Breast epithelium (tissue), 4 donors: Measurements from ENCODE around the gene NACC2. TPM values are rescaled to one million over a fixed set of nuclear protein-coding genes. Genes with fewer than 3 reads are reported as not detected.

Experiments used
- DNase-seq, 2 donors: peaks; one replicate each; pipeline ENCODE4 v3.0.0-alpha.2; 2019; ENCODE audit warnings: low spot score in 2 of 2
- H3K27ac ChIP-seq, 2 donors: fragments of 200-600 bp; sonication (generic) in 1 of 2; one replicate each; pipeline ENCODE4 v1.5.1; 2016 to 2019; ENCODE audit warnings: mild to moderate bottlenecking in 1 of 2
- H3K27me3 ChIP-seq, 2 donors: fragments of 200-600 bp; sonication (generic) in 1 of 2; one replicate each; pipeline versions ENCODE4 v1.5.1 to v1.6.0; 2017 to 2019; ENCODE audit warnings: control low read depth in 1 of 2, mild to moderate bottlenecking in 1 of 2
- H3K36me3 ChIP-seq: fragments of 200-600 bp; one replicate; pipeline ENCODE4 v1.5.1; 2019
- H3K4me1 ChIP-seq, 2 donors: fragments of 200-600 bp; sonication (generic); one replicate each; pipeline ENCODE4 v1.5.1; 2016 to 2019; ENCODE audit warnings: control low read depth in 1 of 2
- H3K4me3 ChIP-seq, 3 donors: fragments of 200-600 bp; sonication (generic); 1 replicate in 2 of 3; 2 replicates in 1 of 3; pipeline ENCODE4 v1.5.1; 2016 to 2019; ENCODE audit warnings: mild to moderate bottlenecking in 3 of 3, moderate library complexity in 2 of 3
- H3K9me3 ChIP-seq, 2 donors: fragments of 200-600 bp; sonication (generic) in 1 of 2; one replicate each; pipeline ENCODE4 v1.5.1; 2016 to 2019; ENCODE audit warnings: control low read depth in 1 of 2
- CTCF ChIP-seq, 3 donors: fragments of 450-650 bp; IDR thresholded peaks; one replicate each; pipeline ENCODE4 v1.5.1; 2016 to 2017; ENCODE audit warnings: antibody characterized with exemption in 3 of 3, mild to moderate bottlenecking in 3 of 3, moderate library complexity in 3 of 3
- POLR2A ChIP-seq: fragments of 450-650 bp; IDR thresholded peaks from one replicate; pipeline ENCODE4 v1.6.1; 2016; ENCODE audit warnings: antibody characterized with exemption, mild to moderate bottlenecking, moderate library complexity
- POLR2AphosphoS5 ChIP-seq, 3 donors: sonication (generic); formaldehyde crosslinking; IDR thresholded peaks; one replicate each; pipeline ENCODE4 v1.6.1; 2017; ENCODE audit warnings: antibody characterized with exemption in 3 of 3
- intact Hi-C: fragments of 100-400 bp; cut with DNase I; formaldehyde crosslinking; loops from one replicate; pipeline ENCODE4 v1.15.1; 2023; ENCODE audit warnings: low total_unique reads
- total RNA-seq, 3 donors: library from RNA; depleted of rRNA; stranded (reverse); fragments of >200 nt; gene quantifications; one replicate each; pipeline ENCODE4 v1.1.0, GENCODE V29; 2016

Gene NACC2
- total RNA-seq, 3 donors from 2014 or later = 14.0 to 24.2 (median 19.3) TPM

- Histone ChIP-seq H3K4me1 (peaks cover 4 to 33% of the 10 kb centered on the region in 2 donors), H3K27ac (peak overlapping the region; percentile 61 to 85)
- intact Hi-C loops = loop anchor here (1.0 kb wide), 1 partner anchor 25 kb away; no protein-coding TSS in a partner anchor
Observed at GRCh38 chr9:136091582-136092352, 3.3 kb downstream of the NACC2 start.

GRCh38 chr9:136090768-136091581, 4.1 kb downstream of the NACC2 start:
- DNase-seq = peak in 1 of 2 donors; percentile 48
- Histone ChIP-seq H3K36me3 (no peaks in the 10 kb centered on the region), H3K27ac (peak overlapping the region; percentile 61 to 85), H3K27me3 (no peaks in the 10 kb centered on the region), H3K4me3 (peak overlapping the region in 1 of 3 donors; percentile 23), H3K9me3 (no peaks in the 10 kb centered on the region), H3K4me1 (peaks cover 4 to 33% of the 10 kb centered on the region in 2 donors)
- no peak for TF ChIP-seq CTCF (IDR thresholded peaks at IDR 0.05)
- no peak for TF ChIP-seq POLR2A
- TF ChIP-seq POLR2AphosphoS5 (IDR thresholded peaks at IDR 0.05) = no peak
- intact Hi-C loops = loop anchor here (1.0 kb wide), 1 partner anchor 25 kb away; no protein-coding TSS in a partner anchor

More at GRCh38 chr9:136091582-136092352, 3.3 kb downstream of the NACC2 start:
- DNase-seq = no peak
- Histone ChIP-seq H3K4me3 (peak overlapping the region in 1 of 3 donors; percentile 23), H3K36me3 (no peaks in the 10 kb centered on the region), H3K27me3 (no peaks in the 10 kb centered on the region), H3K9me3 (no peaks in the 10 kb centered on the region)
- TF ChIP-seq POLR2A (no peak), POLR2AphosphoS5 (IDR thresholded peaks at IDR 0.05) (no peak), CTCF (IDR thresholded peaks at IDR 0.05) (no peak)

- Histone ChIP-seq H3K9me3 (no peaks in the 10 kb centered on the region), H3K4me1 (peaks cover 4 to 33% of the 10 kb centered on the region in 2 donors), H3K27ac (peak overlapping the region; percentile 19 to 61), H3K27me3 (no peaks in the 10 kb centered on the region), H3K36me3 (no peaks in the 10 kb centered on the region), H3K4me3 (peak overlapping the region in 1 of 3 donors; percentile 23)
- intact Hi-C loops = no loop called here
- DNase-seq = no peak
- TF ChIP-seq POLR2A (no peak), POLR2AphosphoS5 (IDR thresholded peaks at IDR 0.05) (no peak), CTCF (IDR thresholded peaks at IDR 0.05) (no peak)
Observed at GRCh38 chr9:136090056-136090735, 4.9 kb downstream of the NACC2 start.

- DNase-seq = no peak
- H3K27me3 ChIP-seq = no peaks in the 10 kb centered on the region
- no peak overlapping the region for H3K27ac ChIP-seq
- H3K9me3 ChIP-seq = no peaks in the 10 kb centered on the region
- no peak overlapping the region for H3K4me3 ChIP-seq
- peaks cover 4 to 33% of the 10 kb centered on the region in 2 donors for H3K4me1 ChIP-seq
- TF ChIP-seq POLR2AphosphoS5 (IDR thresholded peaks at IDR 0.05) (no peak), CTCF (IDR thresholded peaks at IDR 0.05) (peak in 1 of 3 donors; percentile 14)
- H3K36me3 ChIP-seq = no peaks in the 10 kb centered on the region
- intact Hi-C loops = no loop called here
Observed at GRCh38 chr9:136089697-136090045, 5.4 kb downstream of the NACC2 start.
